Measurements from ENCODE around the gene EMD. TPM values are rescaled to one million over a fixed set of nuclear protein-coding genes. Genes with fewer than 3 reads are reported as not detected.
"Not testable (repeated sequence)": the region's sequence is repeated elsewhere in the genome, so short reads cannot be mapped to it uniquely, and the experiment has no call there.

Gene EMD
- total RNA-seq, 1 experiment from 2014 or later, result 115 TPM

- H3K9ac ChIP-seq (ENCODE audit: extremely low read depth, insufficient read length, low read length), result no peak overlapping the region
- H3K4me3 Mint-ChIP-seq, result no peak overlapping the region; a peak in 1 of 5 replicates
- no peak overlapping the region for H4K8ac ChIP-seq (replicated peaks; ENCODE audit: insufficient read length, low read depth, low read length)
- H4K91ac ChIP-seq (ENCODE audit: insufficient read length, low read depth, low read length), result no peak overlapping the region
- H4K5ac ChIP-seq (ENCODE audit: insufficient read length, low read depth, low read length), result no peak overlapping the region
- no peaks in the 10 kb centered on the region for H3K27me3 ChIP-seq (ENCODE audit: insufficient read depth, low read length)
- H2BK12ac ChIP-seq (ENCODE audit: insufficient read length, low read depth, low read length), result no peak overlapping the region
- H3K14ac ChIP-seq (ENCODE audit: insufficient read depth, low read length), result no peak overlapping the region
- no peak overlapping the region for H3T11ph ChIP-seq (ENCODE audit: low read length)
- H3K27ac ChIP-seq (ENCODE audit: insufficient read length, low read depth, low read length), result no peak overlapping the region
- DNase-seq, result no peak
- H2BK20ac ChIP-seq (ENCODE audit: low read depth, low read length, poor library complexity, severe bottlenecking), result no peak overlapping the region
- WGBS (ENCODE audit: extremely low coverage, insufficient read length, low lambda C conversion rate), result no CpG with 5 or more reads among the region's 10 CpGs
- H3K9me3 Mint-ChIP-seq, result peaks cover 58 to 64% of the 10 kb centered on the region in 2 experiments
- H3K9me3 ChIP-seq (ENCODE audit: control insufficient read depth, low read depth, low read length), result peaks cover 26% of the 10 kb centered on the region
- H3K4me2 ChIP-seq (ENCODE audit: insufficient read depth, insufficient read length, low read length), result no peak overlapping the region
- H3K27me3 Mint-ChIP-seq (ENCODE audit: low read depth), result peaks cover 7% of the 10 kb centered on the region
- H3K4me1 ChIP-seq (ENCODE audit: insufficient read depth, low read length), result no peaks in the 10 kb centered on the region
- H3K79me1 ChIP-seq (ENCODE audit: insufficient read depth, low read depth, low read length, poor library complexity, severe bottlenecking), result no peaks in the 10 kb centered on the region
- H2AFZ ChIP-seq (ENCODE audit: low read length), result no peak overlapping the region
- H3K4me1 Mint-ChIP-seq, result peaks cover 3 to 4% of the 10 kb centered on the region in 2 experiments; a peak in 3 of 4 replicates
- peaks cover 0 to 6% (median 2%) of the 10 kb centered on the region in 3 experiments; a peak in 3 of 7 replicates for H3K36me3 Mint-ChIP-seq (ENCODE audit: insufficient read depth in 1 of 3, low read depth in 3 of 3)
- H2BK120ac ChIP-seq (ENCODE audit: low read depth, low read length, poor library complexity, severe bottlenecking), result no peak overlapping the region
- H3K18ac ChIP-seq (ENCODE audit: insufficient read length, low read depth, low read length), result no peak overlapping the region
- H3K23ac ChIP-seq (ENCODE audit: insufficient read length, low read depth, low read length), result no peak overlapping the region
- no peak overlapping the region for H2BK15ac ChIP-seq (ENCODE audit: low read depth, low read length)
- H3K27ac Mint-ChIP-seq, result no peak overlapping the region
- no peak overlapping the region for H2BK5ac ChIP-seq (ENCODE audit: insufficient read length, low read length)
- TF ChIP-seq, protein P1, sequence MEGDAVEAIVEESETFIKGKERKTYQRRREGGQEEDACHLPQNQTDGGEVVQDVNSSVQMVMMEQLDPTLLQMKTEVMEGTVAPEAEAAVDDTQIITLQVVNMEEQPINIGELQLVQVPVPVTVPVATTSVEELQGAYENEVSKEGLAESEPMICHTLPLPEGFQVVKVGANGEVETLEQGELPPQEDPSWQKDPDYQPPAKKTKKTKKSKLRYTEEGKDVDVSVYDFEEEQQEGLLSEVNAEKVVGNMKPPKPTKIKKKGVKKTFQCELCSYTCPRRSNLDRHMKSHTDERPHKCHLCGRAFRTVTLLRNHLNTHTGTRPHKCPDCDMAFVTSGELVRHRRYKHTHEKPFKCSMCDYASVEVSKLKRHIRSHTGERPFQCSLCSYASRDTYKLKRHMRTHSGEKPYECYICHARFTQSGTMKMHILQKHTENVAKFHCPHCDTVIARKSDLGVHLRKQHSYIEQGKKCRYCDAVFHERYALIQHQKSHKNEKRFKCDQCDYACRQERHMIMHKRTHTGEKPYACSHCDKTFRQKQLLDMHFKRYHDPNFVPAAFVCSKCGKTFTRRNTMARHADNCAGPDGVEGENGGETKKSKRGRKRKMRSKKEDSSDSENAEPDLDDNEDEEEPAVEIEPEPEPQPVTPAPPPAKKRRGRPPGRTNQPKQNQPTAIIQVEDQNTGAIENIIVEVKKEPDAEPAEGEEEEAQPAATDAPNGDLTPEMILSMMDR (conservative IDR thresholded peaks at IDR 0.05), result no peak
- H3K56ac ChIP-seq (ENCODE audit: insufficient read length, low read depth, low read length), result no peak overlapping the region
- no peak overlapping the region for H3K4ac ChIP-seq (ENCODE audit: low read depth, low read length)
- H2AK5ac ChIP-seq (ENCODE audit: insufficient read length, low read length), result no peak overlapping the region
- H4K20me1 ChIP-seq (ENCODE audit: control insufficient read depth, insufficient read depth, insufficient read length), result no peaks in the 10 kb centered on the region
- H3K79me2 ChIP-seq (ENCODE audit: insufficient read depth, low read length), result no peaks in the 10 kb centered on the region
- H3K23me2 ChIP-seq (ENCODE audit: insufficient read length, low read depth, low read length, poor library complexity, severe bottlenecking), result no peaks in the 10 kb centered on the region
Observed at GRCh38 chrX:154334496-154334895, 44.6 kb upstream of the EMD start.

DNA sequence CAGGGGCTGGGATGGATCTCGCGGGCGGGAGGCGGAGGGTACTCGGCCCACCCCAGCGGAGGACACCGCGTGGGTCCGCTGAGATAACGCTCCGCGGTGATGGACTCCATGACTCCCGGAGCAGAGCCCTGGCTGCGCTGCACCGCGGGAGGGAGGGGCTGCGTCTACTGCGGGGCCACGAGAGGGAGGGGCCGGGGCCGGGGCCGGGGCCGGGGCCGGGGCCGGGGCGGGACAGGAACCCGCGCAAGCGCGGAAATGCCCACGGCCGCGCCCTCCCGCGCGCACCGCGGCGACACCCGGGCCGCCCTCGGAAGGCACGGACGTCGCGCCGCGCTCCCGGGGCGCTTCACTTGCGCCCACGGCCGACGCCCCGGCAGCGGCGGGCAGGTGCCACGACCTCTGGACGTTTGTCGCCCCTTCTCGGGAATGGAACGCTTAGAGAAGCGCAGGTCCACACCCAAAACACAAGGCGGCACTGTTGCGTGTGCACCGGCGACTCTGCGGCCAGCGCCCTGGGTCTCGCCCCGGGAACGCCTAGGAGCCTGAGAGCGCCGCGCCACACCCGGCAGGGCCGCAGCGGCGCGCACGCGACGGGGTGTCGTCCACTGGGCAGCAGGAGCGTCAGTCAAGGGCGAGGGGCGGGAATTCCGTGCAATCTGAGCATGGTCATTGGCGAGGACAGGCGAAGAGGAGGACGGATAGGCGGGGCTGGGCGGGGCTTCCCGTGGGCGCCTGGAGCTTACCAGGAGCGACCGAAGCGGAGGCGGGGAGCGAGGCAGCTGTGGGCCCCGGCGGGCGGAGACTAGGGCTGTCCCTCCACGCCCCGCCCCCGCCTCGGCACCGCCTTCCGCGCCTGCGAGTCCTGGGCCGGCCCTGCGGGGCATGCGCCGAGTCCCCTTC is 37.4 kb upstream of the EMD start:
- not testable (repeated sequence) for H3K23me2 ChIP-seq (ENCODE audit: insufficient read length, low read depth, low read length, poor library complexity, severe bottlenecking); H2BK15ac ChIP-seq (ENCODE audit: low read depth, low read length); H2AK5ac ChIP-seq (ENCODE audit: insufficient read length, low read length); H4K8ac ChIP-seq (replicated peaks; ENCODE audit: insufficient read length, low read depth, low read length); H3K36me3 Mint-ChIP-seq (ENCODE audit: insufficient read depth in 1 of 3, low read depth in 3 of 3); H2BK20ac ChIP-seq (ENCODE audit: low read depth, low read length, poor library complexity, severe bottlenecking); H3K4me1 Mint-ChIP-seq; H3K27ac Mint-ChIP-seq; H3K79me2 ChIP-seq (ENCODE audit: insufficient read depth, low read length); H4K20me1 ChIP-seq (ENCODE audit: control insufficient read depth, insufficient read depth, insufficient read length); H3K4me3 Mint-ChIP-seq; H3K9me3 Mint-ChIP-seq; H4K91ac ChIP-seq (ENCODE audit: insufficient read length, low read depth, low read length); H3K4ac ChIP-seq (ENCODE audit: low read depth, low read length); H3K27me3 Mint-ChIP-seq (ENCODE audit: low read depth); H3T11ph ChIP-seq (ENCODE audit: low read length); H3K27ac ChIP-seq (ENCODE audit: insufficient read length, low read depth, low read length); H3K4me2 ChIP-seq (ENCODE audit: insufficient read depth, insufficient read length, low read length); H2BK12ac ChIP-seq (ENCODE audit: insufficient read length, low read depth, low read length); H2BK5ac ChIP-seq (ENCODE audit: insufficient read length, low read length); H3K56ac ChIP-seq (ENCODE audit: insufficient read length, low read depth, low read length); H3K9me3 ChIP-seq (ENCODE audit: control insufficient read depth, low read depth, low read length); H4K5ac ChIP-seq (ENCODE audit: insufficient read length, low read depth, low read length); H2BK120ac ChIP-seq (ENCODE audit: low read depth, low read length, poor library complexity, severe bottlenecking); H3K23ac ChIP-seq (ENCODE audit: insufficient read length, low read depth, low read length); H2AFZ ChIP-seq (ENCODE audit: low read length); H3K27me3 ChIP-seq (ENCODE audit: insufficient read depth, low read length); H3K4me1 ChIP-seq (ENCODE audit: insufficient read depth, low read length); H3K9ac ChIP-seq (ENCODE audit: extremely low read depth, insufficient read length, low read length); H3K18ac ChIP-seq (ENCODE audit: insufficient read length, low read depth, low read length); H3K79me1 ChIP-seq (ENCODE audit: insufficient read depth, low read depth, low read length, poor library complexity, severe bottlenecking); DNase-seq; H3K14ac ChIP-seq (ENCODE audit: insufficient read depth, low read length)
- WGBS (ENCODE audit: extremely low coverage, insufficient read length, low lambda C conversion rate), result no CpG with 5 or more reads among the region's 115 CpGs
